Stomach (tissue), 9 donors: Measurements from ENCODE around the gene LSR. TPM values are rescaled to one million over a fixed set of nuclear protein-coding genes. Genes with fewer than 3 reads are reported as not detected.

Source experiments
- DNase-seq, 2 donors: peaks; one replicate each; pipeline versions ENCODE4 v3.0.0 to v3.0.0-alpha.2; 2013 to 2019
- H3K27ac ChIP-seq, 5 donors: fragments of 200-600 bp in 4 of 5; sonication (generic) in 4 of 5; one replicate each; pipeline ENCODE4 v1.5.1; 2013 to 2019; ENCODE audit warnings: mild to moderate bottlenecking in 1 of 5, moderate library complexity in 1 of 5
- H3K27me3 ChIP-seq, 3 donors: fragments of 200-600 bp; sonication (generic); one replicate each; pipeline ENCODE4 v1.5.1; 2017 to 2019; ENCODE audit warnings: mixed run types in 1 of 3
- H3K36me3 ChIP-seq, 4 donors: fragments of 200-600 bp; sonication (generic); 1 replicate in 3 of 4; 2 replicates in 1 of 4; pipeline ENCODE4 v1.5.1; 2016 to 2019
- H3K4me1 ChIP-seq, 4 donors: fragments of 200-600 bp; sonication (generic); one replicate each; pipeline ENCODE4 v1.5.1; 2016 to 2019
- H3K4me3 ChIP-seq, 4 donors: fragments of 200-600 bp; sonication (generic) in 3 of 4; one replicate each; pipeline ENCODE4 v1.5.1; 2016 to 2019; ENCODE audit warnings: mild to moderate bottlenecking in 1 of 4
- H3K9me3 ChIP-seq, 4 donors: fragments of 200-600 bp; sonication (generic); one replicate each; pipeline ENCODE4 v1.5.1; 2016 to 2019
- CTCF ChIP-seq, 7 experiments: fragments of 450-650 bp in 4 of 7; fragments of 200-600 bp in 3 of 7; sonication (generic) in 3 of 7; IDR thresholded peaks; one replicate each; pipeline ENCODE4 v1.5.1; 2016 to 2019; ENCODE audit warnings: antibody characterized with exemption in 7 of 7, control low read depth in 2 of 7, mild to moderate bottlenecking in 1 of 7
- EP300 ChIP-seq: sonication (generic); formaldehyde crosslinking; IDR thresholded peaks from one replicate; pipeline ENCODE4 v1.6.1; 2017; ENCODE audit warnings: antibody characterized with exemption
- POLR2A ChIP-seq, 4 donors: fragments of 450-650 bp; IDR thresholded peaks; one replicate each; pipeline ENCODE4 v1.6.1; 2016; ENCODE audit warnings: antibody characterized with exemption in 4 of 4, control low read depth in 2 of 4, mild to moderate bottlenecking in 1 of 4, moderate library complexity in 1 of 4
- POLR2AphosphoS5 ChIP-seq, 3 donors: sonication (generic); formaldehyde crosslinking; IDR thresholded peaks; one replicate each; pipeline ENCODE4 v1.6.1; 2016; ENCODE audit warnings: antibody characterized with exemption in 3 of 3
- WGBS, 5 donors: extraction: QIAGEN DNeasy Blood & Tissue Kit in 3 of 5; methylation state at CpG; one replicate each; pipeline versions ENCODE4 v1.1.5 to v1.1.7; 2013 to 2018; 5-methylcytosine and 5-hydroxymethylcytosine counted together
- intact Hi-C: fragments of 100-400 bp; cut with DNase I; formaldehyde crosslinking; loops from one replicate; pipeline ENCODE4 v1.15.1; 2023; ENCODE audit warnings: low total_unique reads
- polyA plus RNA-seq, 3 donors: library from polyadenylated mRNA; stranded (reverse); fragments of 200-250 nt; gene quantifications; one replicate each; pipeline ENCODE4 v1.2.3, GENCODE V29; 2013
- total RNA-seq, 5 donors: library from RNA; depleted of rRNA; stranded (reverse); fragments of >200 nt; gene quantifications; one replicate each; pipeline versions ENCODE4 v1.1.0 to v1.2.3, GENCODE V29; 2014 to 2016
- donor health status: healthy with polysubstance abuse.
- donor health status: Bipolar disorder and iron deficiency.
- donor health status: healthy.

LSR gene
- total and polyA plus RNA-seq, 8 donors: 17.9 to 174 (median 78.6) TPM

- WGBS, 5 donors: 64 to 81% (median 65%) methylated on average over 10 to 12 of the region's 12 CpGs
- peaks cover 0 to 67% (median 20%) of the 10 kb centered on the region in 3 donors for H3K27me3 ChIP-seq
- intact Hi-C loops: no loop called here
These were observed 43.1 kb downstream of the LSR start, which contains the start of gene MAG for GRCh38 chr19:35291916-35292315. MAG (plus strand) TSS chr19:35292161; CDS start chr19:35295409, 3,248 bp downstream.

GRCh38 chr19:35292421-35293362 lies 43.9 kb downstream of the LSR start:
- WGBS, 5 donors: 68 to 78% (median 76%) methylated on average over 21 to 23 of the region's 23 CpGs
- no peaks in the 10 kb centered on the region for H3K36me3 ChIP-seq

More at GRCh38 chr19:35291916-35292315, 43.1 kb downstream of the LSR start, which contains the start of gene MAG:
- Histone ChIP-seq H3K36me3 (no peaks in the 10 kb centered on the region), H3K27ac (no peak within 1 kb of the TSS), H3K4me1 (no peaks in the 10 kb centered on the region), H3K4me3 (no peak within 1 kb of the TSS), H3K9me3 (no peaks in the 10 kb centered on the region)
- TF ChIP-seq EP300: no peak
- no peak for TF ChIP-seq POLR2A (IDR thresholded peaks at IDR 0.05)
- no peak for DNase-seq

GRCh38 chr19:35293363-35293739 lies 44.5 kb downstream of the LSR start:
- no peak overlapping the region for H3K27ac ChIP-seq
- no peak for TF ChIP-seq CTCF (IDR thresholded peaks at IDR 0.05)
- TF ChIP-seq POLR2AphosphoS5 (IDR thresholded peaks at IDR 0.05): no peak
- TF ChIP-seq EP300: no peak
- TF ChIP-seq POLR2A (IDR thresholded peaks at IDR 0.05): no peak
- no peak overlapping the region for H3K4me3 ChIP-seq
- peaks cover 0 to 73% (median 20%) of the 10 kb centered on the region in 3 donors for H3K27me3 ChIP-seq
- WGBS, 5 donors: 42 to 56% (median 48%) methylated on average over 4 to 7 of the region's 7 CpGs
- no peaks in the 10 kb centered on the region for H3K36me3 ChIP-seq
- DNase-seq: no peak
- intact Hi-C loops: no loop called here
- no peaks in the 10 kb centered on the region for H3K4me1 ChIP-seq
- H3K9me3 ChIP-seq: no peaks in the 10 kb centered on the region

More at GRCh38 chr19:35292421-35293362, 43.9 kb downstream of the LSR start:
- no peak for DNase-seq
- TF ChIP-seq EP300 (no peak), POLR2AphosphoS5 (IDR thresholded peaks at IDR 0.05) (no peak), POLR2A (IDR thresholded peaks at IDR 0.05) (no peak), CTCF (IDR thresholded peaks at IDR 0.05) (no peak)
- Histone ChIP-seq H3K27ac (no peak overlapping the region), H3K9me3 (no peaks in the 10 kb centered on the region), H3K27me3 (peaks cover 0 to 71% (median 20%) of the 10 kb centered on the region in 3 donors), H3K4me1 (no peaks in the 10 kb centered on the region), H3K4me3 (no peak overlapping the region)
- intact Hi-C loops: no loop called here

GRCh38 chr19:35293808-35294207 lies 45.0 kb downstream of the LSR start:
- H3K27me3 ChIP-seq: peaks cover 0 to 69% (median 20%) of the 10 kb centered on the region in 3 donors
- no peak for DNase-seq
- no peak for TF ChIP-seq POLR2AphosphoS5 (IDR thresholded peaks at IDR 0.05)

GRCh38 chr19:35294328-35294727 lies 45.5 kb downstream of the LSR start:
- 56 to 67% (median 66%) methylated on average over 2 to 3 of the region's 3 CpGs for WGBS, 5 donors
- Histone ChIP-seq H3K27ac (no peak overlapping the region), H3K4me3 (no peak overlapping the region), H3K9me3 (no peaks in the 10 kb centered on the region), H3K27me3 (peaks cover 0 to 74% (median 20%) of the 10 kb centered on the region in 3 donors), H3K36me3 (no peaks in the 10 kb centered on the region), H3K4me1 (no peaks in the 10 kb centered on the region)
- TF ChIP-seq EP300: no peak
- no peak for TF ChIP-seq POLR2AphosphoS5 (IDR thresholded peaks at IDR 0.05)
- TF ChIP-seq POLR2A (IDR thresholded peaks at IDR 0.05): no peak
- TF ChIP-seq CTCF (IDR thresholded peaks at IDR 0.05): no peak
- no peak for DNase-seq
- intact Hi-C loops: no loop called here

More at GRCh38 chr19:35293808-35294207, 45.0 kb downstream of the LSR start:
- 43 to 51% (median 48%) methylated on average over 11 to 17 of the region's 17 CpGs for WGBS, 5 donors
- Histone ChIP-seq H3K36me3 (no peaks in the 10 kb centered on the region), H3K4me3 (no peak overlapping the region), H3K4me1 (no peaks in the 10 kb centered on the region), H3K27ac (no peak overlapping the region), H3K9me3 (no peaks in the 10 kb centered on the region)
- intact Hi-C loops: no loop called here
